Measurements from ENCODE around the gene STK32B.

Gene STK32B

DNA sequence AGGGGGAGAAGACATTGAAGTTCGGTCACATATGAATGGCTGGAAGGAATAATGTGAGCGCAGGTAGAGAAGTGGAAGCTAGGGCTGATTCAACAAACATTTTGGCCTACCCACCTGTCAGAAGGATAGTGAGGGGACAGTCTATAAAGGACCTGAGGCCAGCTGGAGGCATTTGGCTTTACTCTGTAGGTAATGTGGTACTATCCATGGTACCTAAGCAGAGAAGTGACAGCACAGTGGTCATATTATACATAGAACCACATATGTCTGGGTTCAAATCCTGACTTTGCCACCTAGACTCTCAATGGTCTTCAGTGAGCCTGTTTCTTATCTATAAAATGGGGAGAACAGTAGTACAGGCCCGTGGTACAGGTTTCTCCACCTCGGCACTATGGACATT lies 400.0 kb downstream of the STK32B start:
- Histone ChIP-seq H3K9ac (ENCODE audit: low read depth, low read length, poor library complexity, severe bottlenecking) (no peak overlapping the region), H2AFZ (ENCODE audit: low read length) (no peak overlapping the region), H3F3A (ENCODE audit: low read depth) (no peaks in the 10 kb centered on the region), H3K27me3 (ENCODE audit: insufficient read depth, low read length, poor library complexity, severe bottlenecking) (no peaks in the 10 kb centered on the region), H3K4me3 (ENCODE audit: low read length, poor library complexity, severe bottlenecking) (no peak overlapping the region), H3K36me3 (ENCODE audit: insufficient read depth, low read length) (no peaks in the 10 kb centered on the region), H3K4me1 (ENCODE audit: insufficient read depth, low read length, poor library complexity, severe bottlenecking) (no peaks in the 10 kb centered on the region), H3K9me2 (replicated peaks; ENCODE audit: low read depth, low read length) (no peaks in the 10 kb centered on the region), H3K4me2 (ENCODE audit: low read depth, low read length, poor library complexity, severe bottlenecking) (no peak overlapping the region), H3K79me2 (ENCODE audit: insufficient read depth, low read length) (no peaks in the 10 kb centered on the region), H4K20me1 (ENCODE audit: insufficient read depth, low read length, poor library complexity, severe bottlenecking) (no peaks in the 10 kb centered on the region), H3K9me3 (ENCODE audit: insufficient read depth, low read depth, low read length) (no peaks in the 10 kb centered on the region; the same call in 1 of the 2 replicates)
- no peak for TF ChIP-seq EZH2phosphoT487 (IDR thresholded peaks at IDR 0.05; ENCODE audit: borderline replicate concordance)
- TF ChIP-seq, protein P1, sequence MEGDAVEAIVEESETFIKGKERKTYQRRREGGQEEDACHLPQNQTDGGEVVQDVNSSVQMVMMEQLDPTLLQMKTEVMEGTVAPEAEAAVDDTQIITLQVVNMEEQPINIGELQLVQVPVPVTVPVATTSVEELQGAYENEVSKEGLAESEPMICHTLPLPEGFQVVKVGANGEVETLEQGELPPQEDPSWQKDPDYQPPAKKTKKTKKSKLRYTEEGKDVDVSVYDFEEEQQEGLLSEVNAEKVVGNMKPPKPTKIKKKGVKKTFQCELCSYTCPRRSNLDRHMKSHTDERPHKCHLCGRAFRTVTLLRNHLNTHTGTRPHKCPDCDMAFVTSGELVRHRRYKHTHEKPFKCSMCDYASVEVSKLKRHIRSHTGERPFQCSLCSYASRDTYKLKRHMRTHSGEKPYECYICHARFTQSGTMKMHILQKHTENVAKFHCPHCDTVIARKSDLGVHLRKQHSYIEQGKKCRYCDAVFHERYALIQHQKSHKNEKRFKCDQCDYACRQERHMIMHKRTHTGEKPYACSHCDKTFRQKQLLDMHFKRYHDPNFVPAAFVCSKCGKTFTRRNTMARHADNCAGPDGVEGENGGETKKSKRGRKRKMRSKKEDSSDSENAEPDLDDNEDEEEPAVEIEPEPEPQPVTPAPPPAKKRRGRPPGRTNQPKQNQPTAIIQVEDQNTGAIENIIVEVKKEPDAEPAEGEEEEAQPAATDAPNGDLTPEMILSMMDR (conservative IDR thresholded peaks at IDR 0.05; ENCODE audit: low read length), result no peak

DNA sequence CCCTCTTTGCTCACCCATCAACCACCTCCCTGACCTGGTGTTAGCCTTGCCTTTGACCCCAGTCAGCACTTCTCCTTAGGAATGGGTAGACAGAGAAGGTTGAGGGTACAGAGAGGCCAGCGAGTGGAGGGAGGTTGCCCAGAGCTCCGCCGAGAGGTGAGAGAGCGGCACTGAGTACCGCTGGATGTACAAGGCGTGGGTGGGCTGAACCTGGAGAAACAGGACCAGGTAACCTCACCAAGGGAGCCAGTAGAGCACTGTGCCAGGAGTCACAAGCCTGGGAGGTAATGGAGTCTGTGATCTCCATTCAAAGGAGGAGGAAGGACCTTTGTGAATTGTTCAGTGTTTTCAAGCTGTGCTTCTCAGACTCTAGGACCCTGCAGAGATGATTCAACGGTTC lies 400.9 kb downstream of the STK32B start:
- no peaks in the 10 kb centered on the region for H3K9me2 ChIP-seq (replicated peaks; ENCODE audit: low read depth, low read length)
- TF ChIP-seq EZH2phosphoT487 (IDR thresholded peaks at IDR 0.05; ENCODE audit: borderline replicate concordance), result no peak
- TF ChIP-seq, protein P1 (conservative IDR thresholded peaks at IDR 0.05; ENCODE audit: low read length), result no peak
- H3K79me2 ChIP-seq (ENCODE audit: insufficient read depth, low read length), result no peaks in the 10 kb centered on the region
- H3K4me1 ChIP-seq (ENCODE audit: insufficient read depth, low read length, poor library complexity, severe bottlenecking), result no peaks in the 10 kb centered on the region
- H3K36me3 ChIP-seq (ENCODE audit: insufficient read depth, low read length), result no peaks in the 10 kb centered on the region
- no peak overlapping the region for H3K4me3 ChIP-seq (ENCODE audit: low read length, poor library complexity, severe bottlenecking)
- no peaks in the 10 kb centered on the region for H4K20me1 ChIP-seq (ENCODE audit: insufficient read depth, low read length, poor library complexity, severe bottlenecking)
- no peaks in the 10 kb centered on the region for H3F3A ChIP-seq (ENCODE audit: low read depth)
- no peaks in the 10 kb centered on the region; the same call in 1 of the 2 replicates for H3K9me3 ChIP-seq (ENCODE audit: insufficient read depth, low read depth, low read length)
- H3K9ac ChIP-seq (ENCODE audit: low read depth, low read length, poor library complexity, severe bottlenecking), result no peak overlapping the region
- no peak overlapping the region for H2AFZ ChIP-seq (ENCODE audit: low read length)
- H3K27me3 ChIP-seq (ENCODE audit: insufficient read depth, low read length, poor library complexity, severe bottlenecking), result no peaks in the 10 kb centered on the region
- H3K4me2 ChIP-seq (ENCODE audit: low read depth, low read length, poor library complexity, severe bottlenecking), result no peak overlapping the region

DNA sequence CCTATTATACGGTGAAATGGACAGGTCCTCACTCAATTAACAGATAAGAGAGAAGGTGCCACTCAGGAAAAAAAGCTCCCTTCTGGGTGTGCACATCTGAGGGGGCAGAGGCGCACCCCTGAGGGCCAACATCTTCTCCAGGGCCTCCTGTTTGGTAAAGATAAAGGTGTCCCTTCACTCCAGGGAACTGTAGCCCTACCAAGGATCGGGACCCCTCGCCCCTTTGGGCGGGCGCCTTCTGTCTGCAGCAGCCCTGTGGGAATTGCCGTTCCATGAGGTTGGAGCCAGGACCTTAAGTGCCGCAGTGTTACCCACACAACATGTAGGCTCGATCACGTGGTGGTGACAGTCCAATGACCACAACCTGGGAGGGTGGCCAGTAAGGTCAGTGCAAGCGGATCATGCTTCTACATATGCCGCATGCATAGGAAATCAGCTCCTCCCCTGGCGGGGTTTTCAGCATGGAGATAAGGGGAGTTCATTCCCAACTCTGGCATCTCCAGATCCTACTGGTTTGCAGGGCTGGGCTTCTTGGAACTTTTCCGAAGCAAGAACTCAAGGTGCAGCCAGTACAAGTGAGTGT lies 403.8 kb downstream of the STK32B start:
- Histone ChIP-seq H2AFZ (ENCODE audit: low read length) (no peak overlapping the region), H3F3A (ENCODE audit: low read depth) (no peaks in the 10 kb centered on the region), H3K9me2 (replicated peaks; ENCODE audit: low read depth, low read length) (no peaks in the 10 kb centered on the region), H3K4me1 (ENCODE audit: insufficient read depth, low read length, poor library complexity, severe bottlenecking) (no peaks in the 10 kb centered on the region), H3K79me2 (ENCODE audit: insufficient read depth, low read length) (no peaks in the 10 kb centered on the region), H3K9ac (ENCODE audit: low read depth, low read length, poor library complexity, severe bottlenecking) (no peak overlapping the region), H3K36me3 (ENCODE audit: insufficient read depth, low read length) (no peaks in the 10 kb centered on the region), H3K4me3 (ENCODE audit: low read length, poor library complexity, severe bottlenecking) (no peak overlapping the region), H3K27me3 (ENCODE audit: insufficient read depth, low read length, poor library complexity, severe bottlenecking) (no peaks in the 10 kb centered on the region), H3K9me3 (ENCODE audit: insufficient read depth, low read depth, low read length) (no peaks in the 10 kb centered on the region; the same call in 1 of the 2 replicates), H4K20me1 (ENCODE audit: insufficient read depth, low read length, poor library complexity, severe bottlenecking) (no peaks in the 10 kb centered on the region), H3K4me2 (ENCODE audit: low read depth, low read length, poor library complexity, severe bottlenecking) (no peak overlapping the region)
- TF ChIP-seq EZH2phosphoT487 (IDR thresholded peaks at IDR 0.05; ENCODE audit: borderline replicate concordance), result no peak
- TF ChIP-seq, protein P1 (conservative IDR thresholded peaks at IDR 0.05; ENCODE audit: low read length), result no peak

Data from Loucy (cell line).